Measurements from ENCODE around the gene FLRT2. TPM values are rescaled to one million over a fixed set of nuclear protein-coding genes. Genes with fewer than 3 reads are reported as not detected.

Gene FLRT2
- polyA plus RNA-seq, 3 donors = 0.01 TPM; not detected in 2

- H3K4me3 Mint-ChIP-seq = no peak overlapping the region
- no peaks in the 10 kb centered on the region for H3K36me3 Mint-ChIP-seq
- H3K27me3 Mint-ChIP-seq (ENCODE audit: low read depth in 3 of 3) = no peaks in the 10 kb centered on the region
- no peaks in the 10 kb centered on the region for H3K27me3 ChIP-seq (ENCODE audit: control insufficient read depth in 2 of 2, insufficient read depth in 2 of 2, low read length in 2 of 2)
- no peak overlapping the region for H3K4me3 ChIP-seq (replicated peaks in 1 of 3; ENCODE audit: low read depth in 2 of 3, low read length in 3 of 3)
- no peak overlapping the region for H3K27ac Mint-ChIP-seq
- no peaks in the 10 kb centered on the region for H3K9me3 ChIP-seq (replicated peaks in 1 of 2; ENCODE audit: control insufficient read depth in 1 of 2, insufficient read depth in 1 of 2, low read length in 2 of 2)
- H4K20me1 ChIP-seq (ENCODE audit: insufficient read depth, low read length) = no peaks in the 10 kb centered on the region
- H3K27ac ChIP-seq (ENCODE audit: low read depth in 1 of 2, low read length in 2 of 2) = no peak overlapping the region
- no peak overlapping the region for H3K9ac ChIP-seq (ENCODE audit: insufficient read depth, low read length, poor library complexity, severe bottlenecking)
- no peaks in the 10 kb centered on the region for H3K4me1 Mint-ChIP-seq
- no peak overlapping the region for H3K4me2 ChIP-seq (replicated peaks; ENCODE audit: extremely low read depth, low read length, poor library complexity, severe bottlenecking)
- H3K9me3 Mint-ChIP-seq = peaks cover 0 to 7% (median 2%) of the 10 kb centered on the region in 7 donors
- TF ChIP-seq, protein P1, sequence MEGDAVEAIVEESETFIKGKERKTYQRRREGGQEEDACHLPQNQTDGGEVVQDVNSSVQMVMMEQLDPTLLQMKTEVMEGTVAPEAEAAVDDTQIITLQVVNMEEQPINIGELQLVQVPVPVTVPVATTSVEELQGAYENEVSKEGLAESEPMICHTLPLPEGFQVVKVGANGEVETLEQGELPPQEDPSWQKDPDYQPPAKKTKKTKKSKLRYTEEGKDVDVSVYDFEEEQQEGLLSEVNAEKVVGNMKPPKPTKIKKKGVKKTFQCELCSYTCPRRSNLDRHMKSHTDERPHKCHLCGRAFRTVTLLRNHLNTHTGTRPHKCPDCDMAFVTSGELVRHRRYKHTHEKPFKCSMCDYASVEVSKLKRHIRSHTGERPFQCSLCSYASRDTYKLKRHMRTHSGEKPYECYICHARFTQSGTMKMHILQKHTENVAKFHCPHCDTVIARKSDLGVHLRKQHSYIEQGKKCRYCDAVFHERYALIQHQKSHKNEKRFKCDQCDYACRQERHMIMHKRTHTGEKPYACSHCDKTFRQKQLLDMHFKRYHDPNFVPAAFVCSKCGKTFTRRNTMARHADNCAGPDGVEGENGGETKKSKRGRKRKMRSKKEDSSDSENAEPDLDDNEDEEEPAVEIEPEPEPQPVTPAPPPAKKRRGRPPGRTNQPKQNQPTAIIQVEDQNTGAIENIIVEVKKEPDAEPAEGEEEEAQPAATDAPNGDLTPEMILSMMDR (IDR thresholded peaks at IDR 0.05) = no peak
- H3K36me3 ChIP-seq (replicated peaks in 1 of 2; ENCODE audit: control insufficient read depth in 1 of 2, insufficient read depth in 2 of 2, low read length in 2 of 2) = no peaks in the 10 kb centered on the region
- no peak for DNase-seq
- H3K4me1 ChIP-seq (ENCODE audit: control insufficient read depth in 1 of 2, insufficient read depth in 2 of 2, low read length in 2 of 2) = no peaks in the 10 kb centered on the region
- H3K79me2 ChIP-seq (ENCODE audit: insufficient read depth, low read length) = no peaks in the 10 kb centered on the region
- 80% methylated on average over 1 of the region's 6 CpGs for WGBS (ENCODE audit: insufficient coverage)
- intact Hi-C loops (cut with micrococcal nuclease) = no loop called here
- no peak overlapping the region for H2AFZ ChIP-seq (ENCODE audit: insufficient read depth, low read depth, low read length, poor library complexity, severe bottlenecking)
Observed at GRCh38 chr14:85701116-85701515, 171.2 kb downstream of the FLRT2 start.

DNA sequence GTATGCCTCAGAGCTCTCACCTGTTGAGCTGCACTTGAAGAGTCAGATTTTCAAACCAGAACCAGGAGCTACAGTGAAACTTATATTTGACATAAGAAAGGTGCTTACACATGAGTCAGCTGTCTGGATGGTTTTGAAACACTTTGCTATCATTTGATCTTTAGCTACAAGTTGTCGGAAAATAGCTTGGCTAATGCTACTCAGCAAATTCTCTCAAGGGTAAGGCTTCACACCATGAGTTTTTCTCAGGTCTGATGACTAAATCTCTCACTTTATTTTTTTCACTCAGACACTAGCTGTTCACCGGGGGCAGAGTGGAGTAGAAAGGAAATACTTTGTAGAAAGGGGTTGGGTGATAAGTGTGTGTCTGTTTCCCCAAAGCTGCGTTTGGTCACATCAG lies 171.8 kb downstream of the FLRT2 start:
- H3K36me3 Mint-ChIP-seq = no peaks in the 10 kb centered on the region
- no peak overlapping the region for H3K4me3 Mint-ChIP-seq
- 31% methylated on average over 2 of the region's 3 CpGs for whole genome bisulfite sequencing (ENCODE audit: insufficient coverage)
- H3K9me3 Mint-ChIP-seq = peaks cover 0 to 7% (median 2%) of the 10 kb centered on the region in 7 donors
- Histone ChIP-seq H3K27ac (ENCODE audit: low read depth in 1 of 2, low read length in 2 of 2) (no peak overlapping the region), H3K4me1 (ENCODE audit: control insufficient read depth in 1 of 2, insufficient read depth in 2 of 2, low read length in 2 of 2) (no peaks in the 10 kb centered on the region), H4K20me1 (ENCODE audit: insufficient read depth, low read length) (no peaks in the 10 kb centered on the region), H3K9me3 (replicated peaks in 1 of 2; ENCODE audit: control insufficient read depth in 1 of 2, insufficient read depth in 1 of 2, low read length in 2 of 2) (no peaks in the 10 kb centered on the region), H2AFZ (ENCODE audit: insufficient read depth, low read depth, low read length, poor library complexity, severe bottlenecking) (no peak overlapping the region), H3K4me2 (replicated peaks; ENCODE audit: extremely low read depth, low read length, poor library complexity, severe bottlenecking) (no peak overlapping the region), H3K36me3 (replicated peaks in 1 of 2; ENCODE audit: control insufficient read depth in 1 of 2, insufficient read depth in 2 of 2, low read length in 2 of 2) (no peaks in the 10 kb centered on the region), H3K4me3 (replicated peaks in 1 of 3; ENCODE audit: low read depth in 2 of 3, low read length in 3 of 3) (no peak overlapping the region), H3K79me2 (ENCODE audit: insufficient read depth, low read length) (no peaks in the 10 kb centered on the region), H3K27me3 (ENCODE audit: control insufficient read depth in 2 of 2, insufficient read depth in 2 of 2, low read length in 2 of 2) (no peaks in the 10 kb centered on the region), H3K9ac (ENCODE audit: insufficient read depth, low read length, poor library complexity, severe bottlenecking) (no peak overlapping the region)
- TF ChIP-seq, protein P1 (IDR thresholded peaks at IDR 0.05) = no peak
- no peak overlapping the region for H3K27ac Mint-ChIP-seq
- no peaks in the 10 kb centered on the region for H3K4me1 Mint-ChIP-seq
- intact Hi-C loops (cut with micrococcal nuclease) = no loop called here
- no peak for DNase-seq
- no peaks in the 10 kb centered on the region for H3K27me3 Mint-ChIP-seq (ENCODE audit: low read depth in 3 of 3)

Data from CD14-positive monocyte (primary cell).